AG04450 (cell line): ENCODE data around the gene CYFIP2. TPM values are rescaled to one million over a fixed set of nuclear protein-coding genes. Genes with fewer than 3 reads are reported as not detected.

Experiments used
- CTCF ChIA-PET: fragments of 300-600, 350-600 bp; formaldehyde crosslinking; extraction: SDS; loops from one replicate; lab custom pipeline; 2022; ENCODE audit warnings: antibody characterized with exemption, inconsistent platforms; lab: Charles Lee
- POLR2A ChIA-PET: fragments of 350-600 bp; formaldehyde crosslinking; extraction: SDS; loops from one replicate; lab custom pipeline; 2021; ENCODE audit warnings: antibody characterized with exemption, inconsistent platforms; lab: Yijun Ruan, JAX
- DNase-seq: peaks from one replicate; pipeline ENCODE4 v3.0.0-alpha.2; 2011; ENCODE audit warnings: low read depth, low spot score
- H3K27ac ChIP-seq: one replicate; pipeline ENCODE4 v1.5.1; 2012; ENCODE audit warnings: low read depth, low read length, control low read depth
- H3K27me3 ChIP-seq: one replicate; pipeline ENCODE4 v1.6.0; 2012; ENCODE audit warnings: low read length; ENCODE audit not compliant: control insufficient read depth, insufficient read depth
- H3K4me3 ChIP-seq: 2 replicates; pipeline ENCODE4 v1.5.1; 2011; ENCODE audit warnings: mild to moderate bottlenecking, low read depth, low read length, control low read depth
- H3K9me3 ChIP-seq: 2 replicates; pipeline ENCODE4 v1.5.1; 2012; ENCODE audit warnings: low read length; ENCODE audit not compliant: control insufficient read depth, insufficient read depth
- polyA plus RNA-seq: library from polyadenylated mRNA; depleted of rRNA; stranded (reverse); fragments of >200 nt; gene quantifications from 2 replicates; pipeline ENCODE4 v1.2.3, GENCODE V29; 2011
- TF ChIP-seq, protein P1 (sequence below): IDR thresholded peaks from 2 replicates; pipeline ENCODE4 v1.5.1; 2011; ENCODE audit warnings: low read depth, low read length, control low read depth, inconsistent platforms

CYFIP2 gene
- polyA plus RNA-seq, 1 experiment: 3.2 TPM

DNA sequence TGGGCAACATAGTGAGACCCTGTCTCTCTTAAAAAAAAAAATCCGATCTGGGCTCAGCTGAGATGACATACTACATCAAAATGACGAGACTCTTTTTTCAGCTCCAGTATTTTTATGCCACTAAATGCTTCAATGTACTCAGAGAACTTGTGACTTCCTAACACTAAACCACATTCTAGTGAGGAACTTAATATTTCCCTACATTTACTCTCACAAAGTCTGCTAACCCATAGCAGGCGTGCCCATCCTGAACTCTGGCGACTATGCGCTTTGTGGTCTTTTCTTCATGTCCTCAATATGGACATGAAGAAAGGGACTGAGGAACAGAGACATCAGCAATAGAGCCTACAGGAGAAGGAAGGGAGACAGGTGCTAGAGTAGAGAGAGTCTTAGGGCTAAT is 44.0 kb upstream of the CYFIP2 start:
- Histone ChIP-seq H3K4me3 (no peak overlapping the region), H3K27me3 (no peaks in the 10 kb centered on the region), H3K9me3 (no peaks in the 10 kb centered on the region), H3K27ac (no peak overlapping the region)
- ChIA-PET CTCF (no interaction called here), POLR2A (no interaction called here)
- DNase-seq: no peak
- TF ChIP-seq, protein P1, sequence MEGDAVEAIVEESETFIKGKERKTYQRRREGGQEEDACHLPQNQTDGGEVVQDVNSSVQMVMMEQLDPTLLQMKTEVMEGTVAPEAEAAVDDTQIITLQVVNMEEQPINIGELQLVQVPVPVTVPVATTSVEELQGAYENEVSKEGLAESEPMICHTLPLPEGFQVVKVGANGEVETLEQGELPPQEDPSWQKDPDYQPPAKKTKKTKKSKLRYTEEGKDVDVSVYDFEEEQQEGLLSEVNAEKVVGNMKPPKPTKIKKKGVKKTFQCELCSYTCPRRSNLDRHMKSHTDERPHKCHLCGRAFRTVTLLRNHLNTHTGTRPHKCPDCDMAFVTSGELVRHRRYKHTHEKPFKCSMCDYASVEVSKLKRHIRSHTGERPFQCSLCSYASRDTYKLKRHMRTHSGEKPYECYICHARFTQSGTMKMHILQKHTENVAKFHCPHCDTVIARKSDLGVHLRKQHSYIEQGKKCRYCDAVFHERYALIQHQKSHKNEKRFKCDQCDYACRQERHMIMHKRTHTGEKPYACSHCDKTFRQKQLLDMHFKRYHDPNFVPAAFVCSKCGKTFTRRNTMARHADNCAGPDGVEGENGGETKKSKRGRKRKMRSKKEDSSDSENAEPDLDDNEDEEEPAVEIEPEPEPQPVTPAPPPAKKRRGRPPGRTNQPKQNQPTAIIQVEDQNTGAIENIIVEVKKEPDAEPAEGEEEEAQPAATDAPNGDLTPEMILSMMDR: no peak

DNA sequence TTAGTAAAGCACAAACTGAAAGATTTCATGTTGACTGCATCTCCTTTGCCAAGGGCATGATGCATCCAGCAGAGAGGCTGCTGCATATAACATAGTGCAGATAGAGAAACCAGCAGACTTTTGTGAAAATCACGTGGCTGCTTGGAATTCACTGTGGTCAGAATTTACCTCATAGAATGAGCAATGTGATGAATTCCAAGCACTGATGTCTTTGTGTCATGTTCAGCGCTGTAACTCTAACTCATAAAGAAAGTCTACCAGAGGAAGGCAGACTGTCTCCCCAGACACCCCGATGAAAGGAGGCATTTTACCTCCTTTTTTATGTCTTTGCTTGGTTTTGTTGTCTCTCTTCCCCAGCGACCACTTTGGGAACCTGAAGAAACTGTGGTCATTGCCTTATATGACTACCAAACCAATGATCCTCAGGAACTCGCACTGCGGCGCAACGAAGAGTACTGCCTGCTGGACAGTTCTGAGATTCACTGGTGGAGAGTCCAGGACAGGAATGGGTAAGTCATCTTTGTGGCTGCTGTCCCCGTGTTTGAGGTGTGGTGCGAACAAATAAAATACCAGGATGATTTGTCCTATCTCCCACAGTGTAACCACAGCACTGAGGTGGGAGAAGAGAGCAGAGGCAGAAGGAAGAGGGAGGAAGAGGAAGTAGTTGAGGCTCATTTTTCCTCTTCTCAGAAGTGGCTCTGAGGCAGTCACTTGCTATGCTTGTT is 43.3 kb upstream of the CYFIP2 start:
- Histone ChIP-seq H3K27me3 (no peaks in the 10 kb centered on the region), H3K9me3 (no peaks in the 10 kb centered on the region), H3K27ac (no peak overlapping the region), H3K4me3 (no peak overlapping the region)
- TF ChIP-seq, protein P1: no peak
- POLR2A ChIA-PET: no interaction called here
- CTCF ChIA-PET: no interaction called here
- no peak for DNase-seq

DNA sequence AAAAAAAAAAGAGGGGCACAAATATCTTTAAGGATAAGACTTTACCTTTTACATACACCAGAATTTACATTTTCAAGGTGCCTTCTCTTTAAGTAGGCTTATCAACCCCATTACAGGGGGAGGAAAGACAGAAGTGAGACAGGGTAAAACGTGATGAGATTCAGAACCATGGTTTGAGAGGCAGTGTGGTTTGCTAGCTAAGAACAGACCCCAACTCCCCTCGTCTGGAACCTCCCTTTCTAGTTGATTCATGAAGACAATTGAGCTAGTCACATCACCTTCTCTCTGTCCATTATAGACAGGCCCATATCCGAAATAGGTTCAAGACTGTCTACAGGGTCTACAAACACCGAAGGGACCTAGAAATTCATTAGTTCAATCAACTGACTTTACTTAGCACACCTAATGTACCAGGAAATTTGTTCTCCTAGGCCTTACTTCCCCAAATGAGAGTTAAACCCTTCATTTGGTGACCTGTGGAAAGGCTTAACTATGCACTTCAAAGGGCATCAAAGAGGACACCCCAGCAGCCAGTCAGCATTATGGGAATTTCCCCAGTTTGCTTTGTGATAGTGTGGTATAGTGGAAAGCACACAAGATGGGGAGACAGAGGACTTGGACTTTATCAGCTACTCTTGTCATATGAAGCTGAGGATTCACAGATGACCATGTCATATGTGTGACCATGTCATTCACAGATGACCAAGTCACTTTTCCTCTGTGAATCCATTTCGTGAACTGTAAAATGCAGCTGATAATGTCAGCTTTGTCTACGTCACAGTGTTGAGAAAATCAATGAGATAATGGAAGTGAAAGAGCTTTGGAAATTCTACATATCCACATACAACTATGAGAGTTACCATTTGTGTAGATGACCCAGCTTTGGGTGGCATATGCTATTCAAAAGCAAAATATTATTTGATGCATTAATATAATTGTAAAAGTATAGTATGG is 40.2 kb upstream of the CYFIP2 start:
- ChIA-PET POLR2A (no interaction called here), CTCF (interaction anchor here (1.4 kb wide), 1 partner anchor 28 kb away, joined by 5 read pairs; no protein-coding TSS in a partner anchor)
- Histone ChIP-seq H3K4me3 (no peak overlapping the region), H3K27ac (no peak overlapping the region), H3K27me3 (no peaks in the 10 kb centered on the region), H3K9me3 (no peaks in the 10 kb centered on the region)
- TF ChIP-seq, protein P1: no peak
- no peak for DNase-seq

DNA sequence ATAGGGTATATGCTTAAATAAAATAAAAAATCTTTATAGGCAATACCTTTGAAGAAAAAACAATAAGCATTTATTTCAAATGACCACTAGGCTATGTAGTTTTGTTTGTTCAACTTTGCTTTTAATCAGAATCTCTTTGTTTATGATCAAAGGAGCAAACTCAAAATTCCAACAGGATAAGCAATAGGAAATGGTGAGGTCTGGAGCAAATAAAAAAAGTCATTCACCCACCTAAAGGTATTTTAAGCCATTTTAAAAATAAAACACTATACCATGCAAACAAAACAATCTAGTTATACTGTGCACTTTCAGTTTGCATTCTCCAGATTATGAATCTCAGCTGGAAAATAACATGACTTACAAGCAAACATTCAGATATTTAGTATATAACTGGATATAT is 35.3 kb upstream of the CYFIP2 start:
- Histone ChIP-seq H3K9me3 (no peaks in the 10 kb centered on the region), H3K4me3 (no peak overlapping the region), H3K27ac (no peak overlapping the region), H3K27me3 (no peaks in the 10 kb centered on the region)
- ChIA-PET POLR2A (no interaction called here), CTCF (no interaction called here)
- no peak for DNase-seq
- TF ChIP-seq, protein P1: no peak

DNA sequence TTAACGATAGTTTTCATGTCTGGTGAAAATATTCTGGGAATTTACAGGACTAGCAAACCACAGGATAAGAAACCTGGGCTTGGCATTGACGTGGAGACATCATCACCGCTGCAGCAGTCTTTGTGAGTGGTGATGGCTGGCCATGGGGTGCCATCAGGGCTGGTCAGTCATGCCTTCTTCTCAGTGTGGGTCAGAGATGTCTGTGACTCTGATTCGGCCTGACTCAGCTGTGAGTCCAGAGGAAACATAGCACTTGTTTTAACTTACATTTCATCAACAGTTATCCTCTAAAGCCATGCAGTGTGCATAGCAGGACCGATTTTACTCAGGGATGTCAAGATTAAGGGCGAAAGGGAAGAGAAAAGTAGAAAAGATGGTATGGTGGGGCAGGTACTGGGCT is 33.2 kb upstream of the CYFIP2 start:
- CTCF ChIA-PET: no interaction called here
- no peak for DNase-seq
- POLR2A ChIA-PET: no interaction called here

More for the DNA sequence above, 33.2 kb upstream of the CYFIP2 start:
- no peak overlapping the region for H3K4me3 ChIP-seq
- no peaks in the 10 kb centered on the region for H3K9me3 ChIP-seq
- TF ChIP-seq, protein P1: no peak
- H3K27me3 ChIP-seq: no peaks in the 10 kb centered on the region
- H3K27ac ChIP-seq: no peak overlapping the region
